ENCODE data around the gene MMADHC.

MMADHC gene

GRCh38 chr2:149538138-149538833, 49.3 kb downstream of the MMADHC start:
- no peak overlapping the region for H3K27ac Mint-ChIP-seq
- H3K9me3 Mint-ChIP-seq, result peaks cover 0 to 4% of the 10 kb centered on the region in 2 donors
- H3K4me1 Mint-ChIP-seq, result peaks cover 7% of the 10 kb centered on the region
- no peak for DNase-seq
- ATAC-seq, result no peak
- no peaks in the 10 kb centered on the region for H3K27me3 Mint-ChIP-seq
- H3K4me3 Mint-ChIP-seq, result no peak overlapping the region

DNA sequence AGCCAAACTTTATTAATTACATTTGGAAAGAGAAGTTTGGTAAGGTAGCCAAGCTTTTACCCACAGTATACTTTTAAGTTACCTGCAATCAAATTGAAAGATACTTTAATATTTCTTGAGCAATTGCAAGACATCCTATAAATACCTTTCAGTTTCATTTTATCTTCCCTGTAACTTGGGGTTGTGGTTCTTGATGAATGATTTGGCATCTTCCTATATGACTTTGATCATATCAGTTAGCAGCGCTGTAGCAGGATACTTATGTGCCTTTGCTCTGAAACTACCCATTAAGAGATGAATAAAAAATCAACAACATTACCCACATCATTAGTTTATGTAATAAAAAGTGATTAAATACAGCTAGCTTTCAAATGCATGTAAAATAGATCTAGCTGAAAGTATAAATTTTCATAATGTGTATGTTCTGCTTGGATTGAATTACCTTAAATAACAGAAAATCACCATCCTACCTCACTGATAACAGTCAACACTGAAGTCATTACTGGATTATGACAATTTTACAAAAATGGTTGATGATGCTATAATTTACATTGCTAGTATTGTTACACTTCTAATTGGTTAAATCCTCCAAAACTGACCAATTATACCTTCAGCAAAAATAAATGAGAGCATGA, 50.4 kb downstream of the MMADHC start:
- ATAC-seq (peak; percentile 86), DNase-seq (no peak)
- Mint-ChIP-seq H3K27me3 (no peaks in the 10 kb centered on the region), H3K4me1 (peaks cover 7% of the 10 kb centered on the region), H3K27ac (no peak overlapping the region), H3K4me3 (no peak overlapping the region), H3K9me3 (peaks cover 0 to 4% of the 10 kb centered on the region in 2 donors)

GRCh38 chr2:149536649-149537048, 50.9 kb downstream of the MMADHC start:
- Mint-ChIP-seq H3K27me3 (no peaks in the 10 kb centered on the region), H3K4me1 (peaks cover 7% of the 10 kb centered on the region), H3K4me3 (no peak overlapping the region), H3K9me3 (peaks cover 0 to 4% of the 10 kb centered on the region in 2 donors), H3K27ac (no peak overlapping the region)
- DNase-seq, result no peak
- no peak for ATAC-seq

GRCh38 chr2:149534674-149535073, 52.9 kb downstream of the MMADHC start:
- peaks cover 7% of the 10 kb centered on the region for H3K4me1 Mint-ChIP-seq
- peaks cover 0 to 4% of the 10 kb centered on the region in 2 donors for H3K9me3 Mint-ChIP-seq
- peaks cover 16% of the 10 kb centered on the region for H3K27me3 Mint-ChIP-seq

DNA sequence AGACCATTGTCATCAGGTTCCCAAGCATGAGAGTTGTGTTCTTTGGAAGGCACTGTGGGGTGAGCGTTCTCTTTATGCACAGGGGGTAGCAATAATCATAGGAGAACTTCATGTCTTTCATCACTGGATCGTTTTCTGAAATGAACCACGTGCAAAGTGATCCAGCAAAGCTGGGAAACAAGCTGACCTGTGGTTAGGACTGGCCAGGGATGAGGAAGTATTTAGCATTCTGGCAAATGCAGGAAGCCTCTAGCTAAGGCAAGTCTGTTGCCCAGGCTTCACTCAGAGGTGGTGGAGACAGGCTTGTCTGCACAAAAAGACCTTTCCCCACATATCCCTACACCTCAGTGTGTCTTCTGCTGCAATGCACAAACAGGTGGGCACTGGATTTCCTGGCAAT, 58.6 kb downstream of the MMADHC start:
- no peak for ATAC-seq
- no peak overlapping the region for H3K27ac Mint-ChIP-seq
- H3K9me3 Mint-ChIP-seq, result peaks cover 0 to 6% of the 10 kb centered on the region in 2 donors

More at GRCh38 chr2:149534674-149535073, 52.9 kb downstream of the MMADHC start:
- peak overlapping the region in 1 of 2 donors; percentile 34 for H3K27ac Mint-ChIP-seq
- H3K4me3 Mint-ChIP-seq, result no peak overlapping the region
- DNase-seq (no peak), ATAC-seq (no peak)

DNA sequence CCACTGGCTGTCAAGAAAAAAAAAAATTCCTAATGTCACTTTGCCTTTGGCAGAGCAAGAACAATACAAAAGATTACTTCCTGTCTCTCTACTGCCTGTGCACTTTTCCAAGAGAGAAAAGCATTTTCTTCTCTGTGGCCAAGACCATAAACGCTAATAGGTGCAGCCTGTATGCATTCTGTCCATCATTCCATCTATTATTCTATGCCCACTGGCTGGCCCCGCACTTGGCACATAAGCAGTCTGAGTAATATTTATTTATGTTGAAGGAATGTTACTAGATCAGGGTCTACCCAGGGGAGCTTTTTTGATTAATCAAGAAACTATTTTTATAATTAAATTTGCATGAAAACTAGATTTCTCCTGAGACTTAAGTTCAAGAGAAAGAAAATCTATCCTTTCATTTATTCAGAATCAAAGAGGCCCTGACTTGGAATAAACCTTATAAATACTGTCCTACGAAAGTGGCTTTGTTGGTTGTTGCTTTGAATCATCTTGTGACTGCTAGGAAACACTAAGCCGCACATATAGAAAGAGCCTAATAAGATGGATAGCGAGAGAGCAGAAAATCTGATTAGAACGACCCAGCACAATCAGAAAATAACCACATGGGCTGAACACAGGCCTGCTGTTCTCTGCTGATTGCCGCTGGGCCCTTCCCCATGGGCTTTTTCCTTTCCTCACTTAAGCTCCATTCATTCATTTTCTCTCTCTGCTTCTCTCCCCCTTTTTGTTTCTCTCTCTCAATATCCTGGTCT, 59.4 kb downstream of the MMADHC start:
- Mint-ChIP-seq H3K27ac (no peak overlapping the region), H3K27me3 (peaks cover 49% of the 10 kb centered on the region), H3K4me1 (no peaks in the 10 kb centered on the region), H3K4me3 (no peak overlapping the region), H3K9me3 (peaks cover 0 to 6% of the 10 kb centered on the region in 2 donors)
- ATAC-seq (no peak), DNase-seq (no peak)

More for the DNA sequence above, 58.6 kb downstream of the MMADHC start:
- no peaks in the 10 kb centered on the region for H3K4me1 Mint-ChIP-seq
- no peak for DNase-seq
- no peak overlapping the region for H3K4me3 Mint-ChIP-seq
- H3K27me3 Mint-ChIP-seq, result peaks cover 49% of the 10 kb centered on the region

GRCh38 chr2:149526689-149527088, 60.9 kb downstream of the MMADHC start:
- Mint-ChIP-seq H3K27ac (no peak overlapping the region), H3K4me1 (no peaks in the 10 kb centered on the region), H3K4me3 (no peak overlapping the region), H3K27me3 (peaks cover 49% of the 10 kb centered on the region), H3K9me3 (peaks cover 0 to 6% of the 10 kb centered on the region in 2 donors)
- ATAC-seq, result no peak
- no peak for DNase-seq

- Mint-ChIP-seq H3K27ac (no peak overlapping the region), H3K27me3 (peaks cover 40% of the 10 kb centered on the region), H3K4me3 (no peak overlapping the region), H3K9me3 (peaks cover 0 to 6% of the 10 kb centered on the region in 2 donors), H3K4me1 (no peaks in the 10 kb centered on the region)
- DNase-seq, result no peak
- ATAC-seq, result no peak
Measured at GRCh38 chr2:149525323-149525722, 62.3 kb downstream of the MMADHC start.

Data from stimulated activated naive CD8-positive, alpha-beta T cell treated with anti-CD3 and anti-CD28 coated beads, Interleukin-15, amount 100 ng/mL, for 72 hours (primary cell).